Esophagus squamous epithelium (tissue), 5 donors: ENCODE measurements around the gene SEMA4D. TPM values are rescaled to one million over a fixed set of nuclear protein-coding genes. Genes with fewer than 3 reads are reported as not detected.

Source experiments
- DNase-seq: peaks from one replicate; lab custom pipeline; 2025; lab: John Stamatoyannopoulos, UW
- H3K27ac ChIP-seq, 4 donors: fragments of 200-600 bp; sonication (generic); one replicate each; pipeline ENCODE4 v1.5.1; 2016 to 2019; ENCODE audit warnings: mild to moderate bottlenecking in 1 of 4
- H3K27me3 ChIP-seq, 4 donors: fragments of 200-600 bp; sonication (generic); 1 replicate in 3 of 4; 2 replicates in 1 of 4; pipeline versions ENCODE4 v1.5.1 to v1.6.0; 2017 to 2021; ENCODE audit warnings: antibody characterized with exemption in 1 of 4
- H3K36me3 ChIP-seq, 3 donors: fragments of 200-600 bp; sonication (generic); one replicate each; pipeline ENCODE4 v1.5.1; 2016 to 2019
- H3K4me1 ChIP-seq, 3 donors: fragments of 200-600 bp; sonication (generic); one replicate each; pipeline ENCODE4 v1.5.1; 2017 to 2019
- H3K4me3 ChIP-seq, 4 donors: fragments of 200-600 bp; sonication (generic); 1 replicate in 3 of 4; 2 replicates in 1 of 4; pipeline ENCODE4 v1.5.1; 2016 to 2019; ENCODE audit warnings: mild to moderate bottlenecking in 2 of 4, moderate library complexity in 1 of 4
- H3K9me3 ChIP-seq, 3 donors: fragments of 200-600 bp; sonication (generic); one replicate each; pipeline ENCODE4 v1.5.1; 2016 to 2019
- CTCF ChIP-seq, 6 experiments: fragments of 450-650 bp in 4 of 6; fragments of 200-600 bp in 2 of 6; sonication (generic) in 2 of 6; IDR thresholded peaks; one replicate each; pipeline ENCODE4 v1.5.1; 2016 to 2019; ENCODE audit warnings: antibody characterized with exemption in 6 of 6, mild to moderate bottlenecking in 4 of 6, moderate library complexity in 4 of 6
- POLR2A ChIP-seq, 4 donors: fragments of 450-650 bp; IDR thresholded peaks; one replicate each; pipeline ENCODE4 v1.6.1; 2017; ENCODE audit warnings: antibody characterized with exemption in 4 of 4, mild to moderate bottlenecking in 4 of 4, moderate library complexity in 3 of 4
- WGBS, 2 donors: methylation state at CpG; one replicate each; pipeline ENCODE4 v1.1.5; 2018; 5-methylcytosine and 5-hydroxymethylcytosine counted together
- intact Hi-C: fragments of 100-400 bp; cut with DNase I; formaldehyde crosslinking; loops from one replicate; pipeline ENCODE4 v1.15.0; 2022
- total RNA-seq, 4 donors: library from RNA; depleted of rRNA; stranded (reverse); fragments of >200 nt; gene quantifications; one replicate each; pipeline ENCODE4 v1.1.0, GENCODE V29; 2016
- donor health status: DM: yes; HTN: yes; CAD: no.

Gene SEMA4D
- total RNA-seq, 4 donors from 2014 or later = 12.8 to 52.0 (median 20.5) TPM

GRCh38 chr9:89460551-89460950 lies 37.4 kb downstream of the SEMA4D start:
- no peak for DNase-seq
- intact Hi-C loops = no loop called here
- WGBS, 2 donors = 76 to 89% methylated on average over 5 to 7 of the region's 10 CpGs
- peaks cover 0 to 16% (median 0%) of the 10 kb centered on the region in 3 donors for H3K36me3 ChIP-seq
- no peaks in the 10 kb centered on the region for H3K27me3 ChIP-seq
- no peak overlapping the region for H3K27ac ChIP-seq
- peaks cover 0 to 49% (median 0%) of the 10 kb centered on the region in 3 donors for H3K4me1 ChIP-seq
- TF ChIP-seq POLR2A (IDR thresholded peaks at IDR 0.05) (no peak), CTCF (IDR thresholded peaks at IDR 0.05) (no peak)
- H3K9me3 ChIP-seq = no peaks in the 10 kb centered on the region
- H3K4me3 ChIP-seq = no peak overlapping the region

GRCh38 chr9:89458768-89459496 lies 39.0 kb downstream of the SEMA4D start:
- no peak overlapping the region for H3K27ac ChIP-seq
- peaks cover 0 to 46% (median 0%) of the 10 kb centered on the region in 3 donors for H3K4me1 ChIP-seq
- H3K4me3 ChIP-seq = no peak overlapping the region
- H3K36me3 ChIP-seq = peaks cover 0 to 32% (median 0%) of the 10 kb centered on the region in 3 donors
- intact Hi-C loops = no loop called here
- DNase-seq = no peak
- no peaks in the 10 kb centered on the region for H3K27me3 ChIP-seq
- WGBS, 2 donors = 87 to 91% methylated on average over 4 to 5 of the region's 8 CpGs
- no peaks in the 10 kb centered on the region for H3K9me3 ChIP-seq
- no peak for TF ChIP-seq POLR2A (IDR thresholded peaks at IDR 0.05)
- TF ChIP-seq CTCF (IDR thresholded peaks at IDR 0.05) = no peak

- Histone ChIP-seq H3K4me1 (peaks cover 0 to 39% (median 0%) of the 10 kb centered on the region in 3 donors), H3K4me3 (no peak overlapping the region), H3K27ac (no peak overlapping the region), H3K9me3 (no peaks in the 10 kb centered on the region), H3K36me3 (peaks cover 0 to 47% (median 0%) of the 10 kb centered on the region in 3 donors), H3K27me3 (no peaks in the 10 kb centered on the region)
- DNase-seq = no peak
- WGBS, 2 donors = 83 to 92% methylated on average over 4 to 9 of the region's 9 CpGs
- intact Hi-C loops = no loop called here
- TF ChIP-seq CTCF (IDR thresholded peaks at IDR 0.05) (no peak), POLR2A (IDR thresholded peaks at IDR 0.05) (no peak)
Measured at GRCh38 chr9:89457376-89457855, 40.5 kb downstream of the SEMA4D start.

GRCh38 chr9:89455356-89455824 lies 42.5 kb downstream of the SEMA4D start:
- WGBS, 2 donors = 82 to 86% methylated on average over 3 to 7 of the region's 9 CpGs
- Histone ChIP-seq H3K4me3 (no peak overlapping the region), H3K27me3 (no peaks in the 10 kb centered on the region), H3K4me1 (peaks cover 0 to 27% (median 0%) of the 10 kb centered on the region in 3 donors), H3K9me3 (no peaks in the 10 kb centered on the region), H3K27ac (peak overlapping the region in 1 of 4 donors; percentile 5), H3K36me3 (peaks cover 0 to 47% (median 0%) of the 10 kb centered on the region in 3 donors)
- intact Hi-C loops = no loop called here
- TF ChIP-seq POLR2A (IDR thresholded peaks at IDR 0.05) (no peak), CTCF (IDR thresholded peaks at IDR 0.05) (no peak)
- DNase-seq = no peak
